Measurements from ENCODE around the gene CSNK1E.

Gene CSNK1E

GRCh38 chr22:38273135-38273826 lies 44.0 kb downstream of the CSNK1E start:
- DNase-seq: no peak

GRCh38 chr22:38272373-38273134 lies 44.7 kb downstream of the CSNK1E start, which contains the start of gene TMEM184B:
Gene TMEM184B (minus strand): TSS chr22:38273010. CDS start chr22:38247961, 25,049 bp downstream.
- DNase-seq: peak; percentile 76

GRCh38 chr22:38271927-38272372 lies 45.3 kb downstream of the CSNK1E start:
- DNase-seq: no peak

GRCh38 chr22:38271101-38271500 lies 46.1 kb downstream of the CSNK1E start:
- no peak for DNase-seq

- DNase-seq: no peak
Observed at GRCh38 chr22:38270091-38270992, 46.9 kb downstream of the CSNK1E start.

GRCh38 chr22:38269466-38269865 lies 47.8 kb downstream of the CSNK1E start:
- DNase-seq: no peak

- peak; percentile 37 for DNase-seq
Observed at GRCh38 chr22:38267086-38267485, 50.1 kb downstream of the CSNK1E start.

GRCh38 chr22:38266120-38266519 lies 51.1 kb downstream of the CSNK1E start:
- no peak for DNase-seq

GRCh38 chr22:38264322-38264843 lies 52.9 kb downstream of the CSNK1E start:
- DNase-seq: no peak

- peak; percentile 43 for DNase-seq
Observed at GRCh38 chr22:38262051-38262795, 55.0 kb downstream of the CSNK1E start.

- DNase-seq: no peak
Observed at GRCh38 chr22:38260761-38261681, 56.2 kb downstream of the CSNK1E start.

- DNase-seq: no peak
Observed at GRCh38 chr22:38259370-38259769, 57.9 kb downstream of the CSNK1E start.

GRCh38 chr22:38258895-38259294 lies 58.3 kb downstream of the CSNK1E start:
- no peak for DNase-seq

- no peak for DNase-seq
Observed at GRCh38 chr22:38257650-38258250, 59.5 kb downstream of the CSNK1E start.

- no peak for DNase-seq
Observed at GRCh38 chr22:38257181-38257580, 60.1 kb downstream of the CSNK1E start.

GRCh38 chr22:38255697-38256096 lies 61.5 kb downstream of the CSNK1E start:
- DNase-seq: no peak

GRCh38 chr22:38251341-38251692 lies 65.9 kb downstream of the CSNK1E start:
- DNase-seq: no peak

- DNase-seq: no peak
Observed at GRCh38 chr22:38250643-38251340, 66.4 kb downstream of the CSNK1E start.

GRCh38 chr22:38249803-38250642 lies 67.2 kb downstream of the CSNK1E start:
- DNase-seq: no peak
